Measurements from ENCODE around the gene NXPH2. TPM values are rescaled to one million over a fixed set of nuclear protein-coding genes. Genes with fewer than 3 reads are reported as not detected.
"Not testable (repeated sequence)": the region's sequence is repeated elsewhere in the genome, so short reads cannot be mapped to it uniquely, and the experiment has no call there.

The NXPH2 gene
- total and polyA plus RNA-seq, 3 experiments from 2014 or later = not detected

- Histone ChIP-seq H3K36me3 (ENCODE audit: insufficient read depth, low read length) (no peaks in the 10 kb centered on the region), H3K9me3 (ENCODE audit: low read length) (no peaks in the 10 kb centered on the region), H3K27ac (ENCODE audit: low read depth, low read length) (no peak overlapping the region), H3K27me3 (ENCODE audit: insufficient read depth, low read length, poor library complexity, severe bottlenecking) (no peaks in the 10 kb centered on the region), H3K4me3 (ENCODE audit: low read length) (no peak overlapping the region), H3K4me1 (ENCODE audit: insufficient read depth, low read length) (no peaks in the 10 kb centered on the region)
- CTCF ChIA-PET = no interaction called here
- Mint-ChIP-seq H3K9me3 (peaks cover 0 to 4% (median 0%) of the 10 kb centered on the region in 5 donors), H3K36me3 (no peaks in the 10 kb centered on the region), H3K4me3 (no peak overlapping the region), H3K27ac (no peak overlapping the region), H3K4me1 (no peaks in the 10 kb centered on the region), H3K27me3 (no peaks in the 10 kb centered on the region)
- POLR2A ChIA-PET = no interaction called here
- DNase-seq = no peak
Observed at GRCh38 chr2:138744713-138745112, 35.5 kb downstream of the NXPH2 start.

DNA sequence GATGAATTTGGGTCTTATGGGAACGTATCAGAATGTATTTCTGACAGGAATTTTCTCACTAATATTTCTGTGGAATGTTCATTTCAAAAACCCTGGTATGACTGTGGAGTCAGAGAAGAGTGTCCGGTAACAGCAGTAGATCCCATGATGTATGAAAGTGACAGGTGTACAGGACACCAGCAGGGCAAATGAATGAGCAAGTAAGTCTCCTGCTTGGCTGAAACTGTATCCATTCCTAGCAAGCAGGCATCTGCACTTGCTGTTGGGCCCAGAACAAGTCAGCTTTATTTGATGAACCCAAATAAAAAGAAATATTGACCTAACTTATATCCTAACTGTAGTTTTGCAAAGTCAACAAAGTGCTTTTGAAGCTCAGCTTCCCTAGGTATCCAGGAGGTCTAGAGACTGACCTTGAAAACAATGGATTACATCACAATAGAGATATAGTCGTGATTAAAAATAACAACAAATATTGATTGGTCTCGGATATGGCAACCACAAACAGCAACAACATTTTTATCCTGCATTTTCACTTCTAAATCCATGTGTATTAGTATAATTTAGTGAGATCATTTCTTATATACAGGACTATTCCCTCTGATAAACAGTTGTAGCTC lies 37.6 kb downstream of the NXPH2 start:
- H3K4me3 ChIP-seq (ENCODE audit: low read length) = no peak overlapping the region
- CTCF ChIA-PET = no interaction called here
- Mint-ChIP-seq H3K9me3 (peaks cover 0 to 1% (median 0%) of the 10 kb centered on the region in 5 donors), H3K4me3 (no peak overlapping the region), H3K27me3 (no peaks in the 10 kb centered on the region), H3K27ac (no peak overlapping the region), H3K4me1 (no peaks in the 10 kb centered on the region), H3K36me3 (no peaks in the 10 kb centered on the region)
- H3K4me1 ChIP-seq (ENCODE audit: insufficient read depth, low read length) = no peaks in the 10 kb centered on the region
- H3K36me3 ChIP-seq (ENCODE audit: insufficient read depth, low read length) = no peaks in the 10 kb centered on the region
- no peak for DNase-seq
- POLR2A ChIA-PET = no interaction called here
- no peaks in the 10 kb centered on the region for H3K27me3 ChIP-seq (ENCODE audit: insufficient read depth, low read length, poor library complexity, severe bottlenecking)
- H3K9me3 ChIP-seq (ENCODE audit: low read length) = no peaks in the 10 kb centered on the region
- H3K27ac ChIP-seq (ENCODE audit: low read depth, low read length) = no peak overlapping the region

GRCh38 chr2:138741851-138742250 lies 38.3 kb downstream of the NXPH2 start:
- no peak overlapping the region for H3K27ac ChIP-seq (ENCODE audit: low read depth, low read length)
- H3K4me1 Mint-ChIP-seq = no peaks in the 10 kb centered on the region
- no peak overlapping the region for H3K27ac Mint-ChIP-seq
- no peaks in the 10 kb centered on the region for H3K4me1 ChIP-seq (ENCODE audit: insufficient read depth, low read length)
- H3K9me3 Mint-ChIP-seq = peaks cover 0 to 6% (median 3%) of the 10 kb centered on the region in 5 donors
- ChIA-PET CTCF (no interaction called here), POLR2A (no interaction called here)
- peaks cover 0 to 2% (median 0%) of the 10 kb centered on the region in 3 donors for H3K36me3 Mint-ChIP-seq
- DNase-seq = no peak
- no peaks in the 10 kb centered on the region for H3K27me3 Mint-ChIP-seq
- no peaks in the 10 kb centered on the region for H3K36me3 ChIP-seq (ENCODE audit: insufficient read depth, low read length)
- H3K4me3 ChIP-seq (ENCODE audit: low read length) = no peak overlapping the region
- no peaks in the 10 kb centered on the region for H3K27me3 ChIP-seq (ENCODE audit: insufficient read depth, low read length, poor library complexity, severe bottlenecking)
- H3K9me3 ChIP-seq (ENCODE audit: low read length) = no peaks in the 10 kb centered on the region
- H3K4me3 Mint-ChIP-seq = no peak overlapping the region

GRCh38 chr2:138737009-138737554 lies 43.1 kb downstream of the NXPH2 start:
- POLR2A ChIA-PET; H3K4me3 ChIP-seq (ENCODE audit: low read length); CTCF ChIA-PET; H3K9me3 ChIP-seq (ENCODE audit: low read length); H3K4me3 Mint-ChIP-seq; H3K27ac Mint-ChIP-seq; DNase-seq; H3K4me1 Mint-ChIP-seq; H3K27me3 ChIP-seq (ENCODE audit: insufficient read depth, low read length, poor library complexity, severe bottlenecking); H3K27ac ChIP-seq (ENCODE audit: low read depth, low read length); H3K36me3 Mint-ChIP-seq; H3K27me3 Mint-ChIP-seq; H3K4me1 ChIP-seq (ENCODE audit: insufficient read depth, low read length); H3K36me3 ChIP-seq (ENCODE audit: insufficient read depth, low read length): not testable (repeated sequence)
- peaks cover 0 to 18% (median 15%) of the 10 kb centered on the region in 5 donors for H3K9me3 Mint-ChIP-seq

DNA sequence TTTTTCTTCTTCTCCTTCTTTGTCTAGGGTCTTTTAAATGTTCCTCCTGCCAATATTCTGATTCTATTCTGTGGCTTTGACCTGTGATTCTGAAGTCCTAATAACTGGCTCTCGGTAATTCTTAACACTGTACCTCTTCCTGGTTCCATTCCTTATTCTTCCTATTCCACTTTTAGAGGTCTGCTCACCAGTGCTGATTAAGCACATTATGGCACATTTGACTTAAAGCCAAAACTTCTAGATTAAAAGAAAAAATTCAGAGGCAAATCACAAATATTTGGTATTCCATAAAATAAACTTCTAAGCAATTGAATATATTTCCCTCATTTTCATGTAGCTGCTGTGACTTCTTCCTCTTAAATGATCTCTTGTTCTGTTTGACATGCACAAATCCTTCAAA lies 47.5 kb downstream of the NXPH2 start:
- Histone ChIP-seq H3K27me3 (ENCODE audit: insufficient read depth, low read length, poor library complexity, severe bottlenecking) (no peaks in the 10 kb centered on the region), H3K4me1 (ENCODE audit: insufficient read depth, low read length) (no peaks in the 10 kb centered on the region), H3K36me3 (ENCODE audit: insufficient read depth, low read length) (no peaks in the 10 kb centered on the region), H3K4me3 (ENCODE audit: low read length) (no peak overlapping the region), H3K9me3 (ENCODE audit: low read length) (no peaks in the 10 kb centered on the region), H3K27ac (ENCODE audit: low read depth, low read length) (no peak overlapping the region)
- peaks cover 0 to 18% (median 15%) of the 10 kb centered on the region in 5 donors for H3K9me3 Mint-ChIP-seq
- ChIA-PET CTCF (no interaction called here), POLR2A (no interaction called here)
- H3K27ac Mint-ChIP-seq = no peak overlapping the region
- H3K36me3 Mint-ChIP-seq = peaks cover 0 to 2% (median 0%) of the 10 kb centered on the region in 3 donors
- no peak overlapping the region for H3K4me3 Mint-ChIP-seq
- no peaks in the 10 kb centered on the region for H3K4me1 Mint-ChIP-seq
- peaks cover 3 to 8% of the 10 kb centered on the region in 2 donors for H3K27me3 Mint-ChIP-seq
- DNase-seq = no peak

DNA sequence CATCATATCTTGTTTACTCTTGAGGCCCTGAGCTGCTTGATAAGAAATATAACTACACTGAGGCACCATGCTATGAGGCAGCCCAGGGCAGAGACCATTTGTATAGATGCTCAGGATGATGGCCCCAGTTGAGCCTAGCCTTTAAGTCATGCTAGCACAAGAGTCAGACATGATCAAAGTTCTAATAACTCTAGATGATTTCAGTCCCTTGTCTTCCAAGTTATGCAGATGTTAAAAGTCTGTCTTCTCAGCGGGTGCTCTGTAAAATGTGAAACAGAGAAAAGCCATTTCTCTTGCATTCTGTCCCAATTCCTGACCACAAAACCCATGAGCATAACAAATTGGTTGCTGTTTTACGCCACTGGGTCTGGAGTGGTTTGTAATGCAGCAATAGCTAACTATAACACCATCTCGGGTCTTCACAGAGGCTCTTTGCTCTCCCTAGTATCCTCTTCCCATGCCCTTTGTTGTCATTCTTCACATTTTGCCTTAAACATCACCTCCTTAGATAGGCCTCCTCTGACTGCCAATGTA lies 49.6 kb downstream of the NXPH2 start:
- Histone ChIP-seq H3K36me3 (ENCODE audit: insufficient read depth, low read length) (no peaks in the 10 kb centered on the region), H3K27ac (ENCODE audit: low read depth, low read length) (no peak overlapping the region), H3K4me3 (ENCODE audit: low read length) (no peak overlapping the region), H3K27me3 (ENCODE audit: insufficient read depth, low read length, poor library complexity, severe bottlenecking) (no peaks in the 10 kb centered on the region), H3K9me3 (ENCODE audit: low read length) (no peaks in the 10 kb centered on the region), H3K4me1 (ENCODE audit: insufficient read depth, low read length) (no peaks in the 10 kb centered on the region)
- Mint-ChIP-seq H3K4me3 (no peak overlapping the region), H3K27me3 (peaks cover 3 to 8% of the 10 kb centered on the region in 2 donors), H3K36me3 (no peaks in the 10 kb centered on the region), H3K4me1 (no peaks in the 10 kb centered on the region), H3K9me3 (peaks cover 0 to 13% (median 6%) of the 10 kb centered on the region in 5 donors), H3K27ac (no peak overlapping the region)
- POLR2A ChIA-PET = no interaction called here
- DNase-seq = no peak
- CTCF ChIA-PET = no interaction called here

- ChIA-PET CTCF (no interaction called here), POLR2A (no interaction called here)
- peaks cover 3 to 8% of the 10 kb centered on the region in 2 donors for H3K27me3 Mint-ChIP-seq
Observed at GRCh38 chr2:138727956-138728355, 52.2 kb downstream of the NXPH2 start.

GRCh38 chr2:138726681-138727080 lies 53.5 kb downstream of the NXPH2 start:
- H3K27me3 ChIP-seq (ENCODE audit: insufficient read depth, low read length, poor library complexity, severe bottlenecking) = no peaks in the 10 kb centered on the region
- Mint-ChIP-seq H3K9me3 (peaks cover 0 to 2% (median 0%) of the 10 kb centered on the region in 5 donors), H3K27ac (no peak overlapping the region), H3K27me3 (peaks cover 0 to 4% of the 10 kb centered on the region in 2 donors), H3K4me3 (no peak overlapping the region), H3K36me3 (no peaks in the 10 kb centered on the region), H3K4me1 (no peaks in the 10 kb centered on the region)
- no peaks in the 10 kb centered on the region for H3K4me1 ChIP-seq (ENCODE audit: insufficient read depth, low read length)
- no peaks in the 10 kb centered on the region for H3K9me3 ChIP-seq (ENCODE audit: low read length)
- no peaks in the 10 kb centered on the region for H3K36me3 ChIP-seq (ENCODE audit: insufficient read depth, low read length)
- ChIA-PET CTCF (no interaction called here), POLR2A (no interaction called here)
- DNase-seq = no peak
- no peak overlapping the region for H3K27ac ChIP-seq (ENCODE audit: low read depth, low read length)
- H3K4me3 ChIP-seq (ENCODE audit: low read length) = no peak overlapping the region

More at GRCh38 chr2:138727956-138728355, 52.2 kb downstream of the NXPH2 start:
- Mint-ChIP-seq H3K4me1 (no peaks in the 10 kb centered on the region), H3K4me3 (no peak overlapping the region), H3K27ac (no peak overlapping the region), H3K36me3 (no peaks in the 10 kb centered on the region), H3K9me3 (peaks cover 0 to 2% (median 0%) of the 10 kb centered on the region in 5 donors)
- no peak overlapping the region for H3K4me3 ChIP-seq (ENCODE audit: low read length)
- no peaks in the 10 kb centered on the region for H3K4me1 ChIP-seq (ENCODE audit: insufficient read depth, low read length)
- no peaks in the 10 kb centered on the region for H3K9me3 ChIP-seq (ENCODE audit: low read length)
- H3K27ac ChIP-seq (ENCODE audit: low read depth, low read length) = no peak overlapping the region
- no peaks in the 10 kb centered on the region for H3K36me3 ChIP-seq (ENCODE audit: insufficient read depth, low read length)
- no peak for DNase-seq
- no peaks in the 10 kb centered on the region for H3K27me3 ChIP-seq (ENCODE audit: insufficient read depth, low read length, poor library complexity, severe bottlenecking)

Measured in CD8-positive, alpha-beta memory T cell (primary cell).